Heart right ventricle (tissue), 16 donors: ENCODE measurements around the gene PIKFYVE. TPM values are rescaled to one million over a fixed set of nuclear protein-coding genes. Genes with fewer than 3 reads are reported as not detected.
A peak's percentile ranks its signal among the peaks of the same experiment; 100 is the strongest.
"Not testable (repeated sequence)": the region's sequence is repeated elsewhere in the genome, so short reads cannot be mapped to it uniquely, and the experiment has no call there.

Experiments
- ATAC-seq, 8 donors: fragments of 200-7000 bp; cut with Tn5 transposase; one replicate each; pipeline ENCODE4 v1.9.1; 2020; ENCODE audit warnings: mild to moderate bottlenecking in 8 of 8, moderate library complexity in 8 of 8, moderate number of reproducible peaks in 1 of 8
- DNase-seq, 2 donors: peaks; one replicate each; pipeline ENCODE4 v3.0.0-alpha.2; 2020
- H3K27ac ChIP-seq, 10 donors: fragments of 200-600 bp; sonication (generic) in 2 of 10; one replicate each; pipeline versions ENCODE4 v1.5.0 to v1.8.0; 2020 to 2022; ENCODE audit warnings: mild to moderate bottlenecking in 3 of 10
- H3K27me3 ChIP-seq, 7 donors: fragments of 200-600 bp; one replicate each; pipeline ENCODE4 v1.8.0; 2021 to 2022; ENCODE audit warnings: mild to moderate bottlenecking in 2 of 7
- H3K36me3 ChIP-seq, 9 donors: fragments of 200-600 bp; sonication (generic) in 1 of 9; one replicate each; pipeline versions ENCODE4 v1.5.0 to v1.8.0; 2020 to 2022; ENCODE audit warnings: mild to moderate bottlenecking in 2 of 9
- H3K4me1 ChIP-seq, 9 donors: fragments of 200-600 bp; sonication (generic) in 1 of 9; one replicate each; pipeline versions ENCODE4 v1.5.0 to v1.8.0; 2020 to 2022; ENCODE audit warnings: mild to moderate bottlenecking in 4 of 9
- H3K4me3 ChIP-seq, 10 donors: fragments of 200-600 bp; sonication (generic) in 2 of 10; one replicate each; pipeline versions ENCODE4 v1.5.0 to v1.8.0; 2020 to 2022; ENCODE audit warnings: mild to moderate bottlenecking in 7 of 10, moderate library complexity in 2 of 10
- H3K9me3 ChIP-seq, 11 donors: fragments of 200-600 bp in 10 of 11; sonication (generic) in 2 of 11; one replicate each; pipeline versions ENCODE4 v1.5.0 to v1.8.0; 2013 to 2022; ENCODE audit warnings: mild to moderate bottlenecking in 2 of 11, control low read depth in 1 of 11, moderate library complexity in 1 of 11
- WGBS, 2 donors: extraction: QIAGEN DNeasy Blood & Tissue Kit; methylation state at CpG; one replicate each; pipeline ENCODE4 v1.1.7; 2013; ENCODE audit warnings: inconsistent platforms in 1 of 2; 5-methylcytosine and 5-hydroxymethylcytosine counted together
- intact Hi-C, 10 donors: fragments of 100-400 bp; cut with DNase I; formaldehyde crosslinking; loops; one replicate each; pipeline versions ENCODE4 v1.11.1 to v1.14.2; 2022
- polyA plus RNA-seq, 2 donors: library from polyadenylated mRNA; stranded (reverse); fragments of 200-250 nt; gene quantifications; one replicate each; pipeline ENCODE4 v1.2.3, GENCODE V29; 2013
- total RNA-seq, 10 donors: library from RNA; stranded (reverse); fragmentation: NEBNext Ultra II Directional in 3 of 10; extraction: Animal tissue kit (Norgen Biotek cat#: 25700) in 3 of 10; gene quantifications; one replicate each; pipeline versions ENCODE4 v1.2.1 to v1.2.4, GENCODE V29; 2021 to 2023
- TF ChIP-seq, protein P1 (sequence below), 9 donors: fragments of 200-600 bp; sonication (generic) in 2 of 9; IDR thresholded peaks; one replicate each; pipeline versions ENCODE4 v1.5.0 to v1.8.0; 2021 to 2022; ENCODE audit warnings: antibody characterized with exemption in 9 of 9, mild to moderate bottlenecking in 5 of 9, moderate library complexity in 1 of 9
- donor health status: Arrhythmogenic right ventricular cardiomyopathy.
- donor health status: ischemic (EF 13 %, LVEDD 7.1; RV severe dilation, severe dysfunction).
- donor health status: healthy with polysubstance abuse.
- donor health status: DM: no; HTN: yes; CAD: no.
- donor health status: DM: no; HTN: no; CAD: no.
- donor health status: ischemic (EF 25% LVEDD 6.9; RV normal size, moderate dysfunction).
- donor health status: ischemic (EF 25% LVEDD 5.7; RV mildly dilated, moderate dysfunction).
- donor health status: healthy.
- donor health status: DM: yes; HTN: yes; CAD: no.
- donor health status: Ischemic cardiomyopathy.
- donor health status: ischemic (EF 35%, LVEDD 5.7; RV mildly dilated, moderate dysfunction).
- donor health status: nonischemic (EF 11% LVEDD 7.7; RV severe dilation, severe dysfunction).
- donor health status: DM: yes; HTN: yes; CAD: no.
- donor health status: PGD.
- donor health status: ischemic (EF 29% LVEDD 5.4; RV normal size, mild dysfunction).
- donor health status: nonischemic (EF 23%, LVEDD 6.1; RV moderate dilation, normal function).

Gene PIKFYVE
- total and polyA plus RNA-seq, 12 donors: 2.6 to 24.8 (median 17.7) TPM

DNA sequence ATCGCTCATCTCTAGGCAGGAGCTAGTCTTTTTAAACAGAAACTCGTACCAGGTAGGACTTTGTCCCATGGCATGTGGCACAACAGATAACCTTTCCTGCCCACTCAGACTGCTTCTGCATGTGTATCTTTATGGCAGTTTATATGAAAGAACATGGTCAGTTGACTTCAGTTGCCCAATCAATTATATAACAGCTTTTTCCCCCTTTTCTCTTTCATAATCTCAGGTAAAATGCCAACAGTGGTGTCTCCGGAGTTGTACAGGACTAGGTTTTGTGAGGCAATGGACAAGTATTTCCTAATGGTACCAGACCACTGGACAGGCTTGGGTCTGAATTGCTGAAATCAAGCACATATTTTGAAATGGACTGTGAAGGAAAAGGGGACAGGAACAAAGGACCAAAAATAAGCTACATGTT lies 88.9 kb downstream of the PIKFYVE start:
- WGBS, 2 donors: 90 to 97% methylated on average over 3 of the region's 3 CpGs

DNA sequence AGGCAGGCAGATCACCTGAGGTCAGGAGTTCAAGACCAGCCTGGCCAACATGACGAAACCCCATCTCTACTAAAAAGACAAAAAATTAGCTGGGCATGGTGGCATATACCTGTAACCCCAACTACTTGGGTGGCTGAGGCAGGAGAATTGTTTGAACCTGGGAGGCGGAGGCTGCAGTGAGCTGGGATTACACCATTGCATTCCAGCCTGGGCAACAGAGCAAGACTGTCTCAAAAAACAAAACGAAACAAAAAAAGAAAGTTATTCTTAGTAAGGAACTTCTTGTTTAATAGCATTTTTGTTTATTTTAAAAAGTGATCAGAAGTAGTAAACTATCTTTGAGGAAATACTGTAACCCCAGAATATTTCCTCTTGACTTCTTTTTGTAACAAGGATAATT lies 90.4 kb downstream of the PIKFYVE start:
- Histone ChIP-seq H3K4me1 (peaks cover 0 to 20% (median 0%) of the 10 kb centered on the region in 9 donors), H3K36me3 (peaks cover 0 to 74% (median 41%) of the 10 kb centered on the region in 9 donors)
- H3K27ac ChIP-seq, DNase-seq, H3K27me3 ChIP-seq, H3K9me3 ChIP-seq, intact Hi-C loops, H3K4me3 ChIP-seq, ATAC-seq: not testable (repeated sequence)
- 54 to 62% methylated on average over 3 of the region's 3 CpGs for WGBS, 2 donors

More for the DNA sequence above, 88.9 kb downstream of the PIKFYVE start:
- no peak for DNase-seq
- Histone ChIP-seq H3K4me1 (peaks cover 0 to 20% (median 0%) of the 10 kb centered on the region in 9 donors), H3K9me3 (no peaks in the 10 kb centered on the region), H3K4me3 (no peak overlapping the region), H3K27ac (no peak overlapping the region), H3K36me3 (peaks cover 0 to 89% (median 48%) of the 10 kb centered on the region in 9 donors), H3K27me3 (no peaks in the 10 kb centered on the region)
- TF ChIP-seq, protein P1, sequence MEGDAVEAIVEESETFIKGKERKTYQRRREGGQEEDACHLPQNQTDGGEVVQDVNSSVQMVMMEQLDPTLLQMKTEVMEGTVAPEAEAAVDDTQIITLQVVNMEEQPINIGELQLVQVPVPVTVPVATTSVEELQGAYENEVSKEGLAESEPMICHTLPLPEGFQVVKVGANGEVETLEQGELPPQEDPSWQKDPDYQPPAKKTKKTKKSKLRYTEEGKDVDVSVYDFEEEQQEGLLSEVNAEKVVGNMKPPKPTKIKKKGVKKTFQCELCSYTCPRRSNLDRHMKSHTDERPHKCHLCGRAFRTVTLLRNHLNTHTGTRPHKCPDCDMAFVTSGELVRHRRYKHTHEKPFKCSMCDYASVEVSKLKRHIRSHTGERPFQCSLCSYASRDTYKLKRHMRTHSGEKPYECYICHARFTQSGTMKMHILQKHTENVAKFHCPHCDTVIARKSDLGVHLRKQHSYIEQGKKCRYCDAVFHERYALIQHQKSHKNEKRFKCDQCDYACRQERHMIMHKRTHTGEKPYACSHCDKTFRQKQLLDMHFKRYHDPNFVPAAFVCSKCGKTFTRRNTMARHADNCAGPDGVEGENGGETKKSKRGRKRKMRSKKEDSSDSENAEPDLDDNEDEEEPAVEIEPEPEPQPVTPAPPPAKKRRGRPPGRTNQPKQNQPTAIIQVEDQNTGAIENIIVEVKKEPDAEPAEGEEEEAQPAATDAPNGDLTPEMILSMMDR (IDR thresholded peaks at IDR 0.05): no peak
- ATAC-seq: no peak
- intact Hi-C loops: no loop called here

DNA sequence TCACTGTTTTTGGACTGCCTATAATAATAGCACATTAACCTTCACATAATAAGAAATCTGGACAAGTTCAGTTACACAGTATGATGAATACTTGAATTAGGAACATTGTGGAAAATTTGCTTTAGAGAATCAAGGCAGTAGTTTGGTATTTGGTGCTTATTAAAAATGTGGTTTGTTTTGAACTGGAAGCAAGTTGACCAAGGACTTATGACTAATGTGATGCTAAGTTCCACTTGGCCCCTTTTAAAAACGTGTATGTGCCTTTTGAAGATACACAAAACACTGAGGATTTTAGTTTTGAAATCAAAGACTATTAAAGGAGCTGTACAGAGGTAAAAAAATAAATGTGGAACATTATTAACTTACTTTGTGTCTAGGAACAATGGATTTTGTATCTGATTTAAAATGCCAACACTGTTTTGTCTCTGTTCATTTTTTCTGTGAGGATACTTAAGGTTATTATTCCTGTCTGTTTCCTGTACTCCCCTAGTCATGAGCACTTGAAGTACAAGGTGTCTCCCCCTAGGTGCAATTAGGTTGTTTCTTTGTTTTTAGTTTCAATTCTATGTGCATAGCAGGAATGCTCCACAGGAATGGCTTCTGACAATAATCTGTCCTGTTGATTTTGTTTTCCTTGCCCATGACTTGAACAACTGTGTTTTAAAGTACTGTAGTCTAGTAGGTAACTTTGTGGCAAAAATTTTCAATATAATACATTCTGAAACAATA lies 91.0 kb downstream of the PIKFYVE start:
- Histone ChIP-seq H3K4me1 (peaks cover 0 to 20% (median 0%) of the 10 kb centered on the region in 9 donors), H3K27ac (no peak overlapping the region), H3K4me3 (no peak overlapping the region), H3K36me3 (peaks cover 0 to 69% (median 35%) of the 10 kb centered on the region in 9 donors), H3K9me3 (no peaks in the 10 kb centered on the region), H3K27me3 (no peaks in the 10 kb centered on the region)
- no peak for ATAC-seq
- no peak for DNase-seq
- 34 to 36% methylated on average over 1 of the region's 1 CpG for WGBS, 2 donors
- intact Hi-C loops: no loop called here
- TF ChIP-seq, protein P1 (IDR thresholded peaks at IDR 0.05): no peak

DNA sequence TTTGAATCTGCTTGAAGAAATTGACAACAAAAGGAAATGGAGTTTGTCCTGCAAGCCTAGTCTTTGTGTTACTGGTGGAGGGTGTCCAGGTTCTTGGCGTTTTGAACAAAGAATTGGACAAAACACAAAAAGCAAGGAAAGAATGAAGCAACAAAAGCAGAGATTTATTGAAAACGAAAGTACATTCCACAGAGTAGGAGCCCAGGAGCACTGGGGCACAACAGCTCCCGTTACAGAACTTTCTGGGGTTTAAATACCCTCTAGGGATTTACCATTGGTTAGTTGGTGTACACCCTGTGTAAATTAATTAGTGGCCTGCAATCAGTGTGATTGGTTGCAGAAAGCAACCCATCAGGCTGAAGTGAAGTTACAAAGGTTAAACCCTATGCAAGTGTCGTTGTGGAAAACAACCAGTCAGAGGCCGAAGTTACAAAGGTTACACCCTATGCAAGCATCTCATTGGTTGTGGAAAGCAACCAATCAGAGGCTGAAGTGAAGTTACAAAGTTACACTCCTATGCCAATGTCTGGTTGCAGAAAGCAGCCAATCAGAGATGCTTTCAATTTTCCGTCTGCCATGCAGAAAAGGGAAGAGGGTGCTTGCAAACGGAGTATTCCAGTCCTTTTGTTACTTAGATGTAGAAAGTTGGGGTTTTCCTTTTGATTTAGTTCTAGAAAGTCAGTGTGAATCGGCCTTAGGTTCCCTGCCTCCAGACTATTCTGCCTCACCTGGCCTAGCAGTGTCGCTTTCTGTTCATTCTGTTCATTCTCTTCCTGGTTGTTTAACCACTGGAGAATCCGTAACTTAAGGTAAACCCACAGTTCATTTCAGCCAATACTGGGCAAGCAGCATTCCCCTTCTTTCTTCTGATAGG lies 92.9 kb downstream of the PIKFYVE start:
- ATAC-seq (peak in 4 of 8 donors; percentile 18 to 64 (median 46)), DNase-seq (no peak)
- TF ChIP-seq, protein P1 (IDR thresholded peaks at IDR 0.05): no peak
- peaks cover 0 to 49% (median 18%) of the 10 kb centered on the region in 9 donors for H3K36me3 ChIP-seq
- WGBS, 2 donors: 87 to 89% methylated on average over 10 of the region's 10 CpGs
- H3K27me3 ChIP-seq: no peaks in the 10 kb centered on the region
- H3K9me3 ChIP-seq: peaks cover 0 to 4% (median 0%) of the 10 kb centered on the region in 11 donors
- H3K27ac ChIP-seq: no peak overlapping the region
- intact Hi-C loops: no loop called here
- H3K4me1 ChIP-seq: peaks cover 0 to 20% (median 0%) of the 10 kb centered on the region in 9 donors
- peak overlapping the region in 1 of 10 donors; percentile 39 for H3K4me3 ChIP-seq
